H9 (cell line): Measurements from ENCODE around the gene ABHD14A. TPM values are rescaled to one million over a fixed set of nuclear protein-coding genes. Genes with fewer than 3 reads are reported as not detected.

Experiments used
- DNase-seq: peaks from one replicate; pipeline ENCODE4 v3.0.0-alpha.2; 2017
- H2AFZ ChIP-seq: one replicate; pipeline ENCODE4 v1.6.1; 2013; ENCODE audit warnings: mild to moderate bottlenecking, low read length, control low read depth, moderate library complexity
- H2AK5ac ChIP-seq: 2 replicates; pipeline ENCODE4 v1.6.1; 2013; ENCODE audit warnings: low read length, control low read depth, mixed read lengths; ENCODE audit not compliant: insufficient read length
- H2BK120ac ChIP-seq: one replicate; pipeline ENCODE4 v1.6.1; 2013; ENCODE audit warnings: low read depth, mild to moderate bottlenecking, low read length, control low read depth, inconsistent platforms; ENCODE audit not compliant: poor library complexity, severe bottlenecking
- H2BK12ac ChIP-seq: 2 replicates; pipeline ENCODE4 v1.6.1; 2013; ENCODE audit warnings: low read length, control low read depth, mixed read lengths, low read depth; ENCODE audit not compliant: insufficient read length
- H2BK15ac ChIP-seq: 2 replicates; pipeline ENCODE4 v1.6.1; 2013; ENCODE audit warnings: low read depth, low read length, control low read depth
- H2BK20ac ChIP-seq: one replicate; pipeline ENCODE4 v1.6.1; 2013; ENCODE audit warnings: low read depth, mild to moderate bottlenecking, low read length, control low read depth, inconsistent platforms; ENCODE audit not compliant: poor library complexity, severe bottlenecking
- H2BK5ac ChIP-seq: 2 replicates; pipeline ENCODE4 v1.6.1; 2013; ENCODE audit warnings: low read length, control low read depth, mixed read lengths; ENCODE audit not compliant: insufficient read length
- H3K14ac ChIP-seq: 2 replicates; pipeline ENCODE4 v1.6.1; 2013; ENCODE audit warnings: low read length, control low read depth; ENCODE audit not compliant: insufficient read depth
- H3K18ac ChIP-seq: 2 replicates; pipeline ENCODE4 v1.6.1; 2013; ENCODE audit warnings: low read depth, mild to moderate bottlenecking, mixed read lengths, low read length, control low read depth; ENCODE audit not compliant: insufficient read length
- H3K23ac ChIP-seq: 2 replicates; pipeline ENCODE4 v1.6.1; 2013; ENCODE audit warnings: low read length, control low read depth, mixed read lengths, low read depth; ENCODE audit not compliant: insufficient read length
- H3K23me2 ChIP-seq: 2 replicates; pipeline ENCODE4 v1.6.1; 2013; ENCODE audit warnings: low read depth, mild to moderate bottlenecking, mixed read lengths, low read length, control low read depth; ENCODE audit not compliant: insufficient read length, poor library complexity, severe bottlenecking
- H3K27ac ChIP-seq: 2 replicates; pipeline ENCODE4 v1.5.1; 2013; ENCODE audit warnings: low read length, control low read depth, mixed read lengths, low read depth; ENCODE audit not compliant: insufficient read length
- H3K27me3 ChIP-seq: 2 replicates; pipeline ENCODE4 v1.6.1; 2013; ENCODE audit warnings: low read length, control low read depth, inconsistent platforms; ENCODE audit not compliant: insufficient read depth
- H3K4ac ChIP-seq: 2 replicates; pipeline ENCODE4 v1.6.1; 2013; ENCODE audit warnings: low read depth, mild to moderate bottlenecking, control low read depth, inconsistent platforms, low read length, moderate library complexity
- H3K4me1 ChIP-seq: 2 replicates; pipeline ENCODE4 v1.6.1; 2013; ENCODE audit warnings: low read length, control low read depth, inconsistent platforms; ENCODE audit not compliant: insufficient read depth
- H3K4me2 ChIP-seq: 2 replicates; pipeline ENCODE4 v1.6.1; 2013; ENCODE audit warnings: low read length, control low read depth, mixed read lengths; ENCODE audit not compliant: insufficient read length, insufficient read depth
- H3K56ac ChIP-seq: 2 replicates; pipeline ENCODE4 v1.6.1; 2013; ENCODE audit warnings: low read depth, mild to moderate bottlenecking, mixed read lengths, low read length, control low read depth; ENCODE audit not compliant: insufficient read length
- H3K79me1 ChIP-seq: 2 replicates; pipeline ENCODE4 v1.6.1; 2013; ENCODE audit warnings: low read depth, mild to moderate bottlenecking, moderate library complexity, low read length, control low read depth, inconsistent platforms; ENCODE audit not compliant: insufficient read depth, poor library complexity, severe bottlenecking
- H3K79me2 ChIP-seq: 2 replicates; pipeline ENCODE4 v1.6.1; 2013; ENCODE audit warnings: low read length, control low read depth, inconsistent platforms; ENCODE audit not compliant: insufficient read depth
- H3K9ac ChIP-seq: 2 replicates; pipeline ENCODE4 v1.6.1; 2013; ENCODE audit warnings: low read length, control low read depth, mixed read lengths; ENCODE audit not compliant: insufficient read length; ENCODE audit errors: extremely low read depth
- H3K9me3 ChIP-seq: one replicate; pipeline ENCODE4 v1.6.1; 2013; ENCODE audit warnings: low read depth, low read length, inconsistent platforms; ENCODE audit not compliant: control insufficient read depth
- H3T11ph ChIP-seq: one replicate; pipeline ENCODE4 v1.6.1; 2013; ENCODE audit warnings: mild to moderate bottlenecking, low read length, control low read depth, inconsistent platforms
- H4K20me1 ChIP-seq: one replicate; pipeline ENCODE4 v1.6.1; 2013; ENCODE audit not compliant: control insufficient read depth, insufficient read length, insufficient read depth
- H4K5ac ChIP-seq: 2 replicates; pipeline ENCODE4 v1.6.1; 2013; ENCODE audit warnings: low read depth, mild to moderate bottlenecking, mixed read lengths, low read length, control low read depth; ENCODE audit not compliant: insufficient read length
- H4K8ac ChIP-seq: replicated peaks from 2 replicates; pipeline ENCODE4 v1.6.1; 2013; ENCODE audit warnings: low read length, control low read depth, mixed read lengths, low read depth; ENCODE audit not compliant: insufficient read length
- H4K91ac ChIP-seq: 2 replicates; pipeline ENCODE4 v1.6.1; 2013; ENCODE audit warnings: low read depth, mild to moderate bottlenecking, moderate library complexity, mixed read lengths, low read length, control low read depth; ENCODE audit not compliant: insufficient read length
- H3K27ac Mint-ChIP-seq, 3 experiments: 2 replicates in 2 of 3; 3 replicates in 1 of 3; pipeline ENCODE4 v1.8.0; 2020 to 2021; ENCODE audit warnings: mixed read lengths in 3 of 3, mild to moderate bottlenecking in 1 of 3, moderate library complexity in 1 of 3
- H3K27me3 Mint-ChIP-seq: 2 replicates; pipeline ENCODE4 v1.8.0; 2021; ENCODE audit warnings: low read depth, mild to moderate bottlenecking, moderate library complexity, mixed read lengths
- H3K36me3 Mint-ChIP-seq, 3 experiments: 2 replicates in 2 of 3; 3 replicates in 1 of 3; pipeline ENCODE4 v1.8.0; 2020 to 2021; ENCODE audit warnings: low read depth in 3 of 3, mixed read lengths in 3 of 3; ENCODE audit not compliant: insufficient read depth in 1 of 3
- H3K4me1 Mint-ChIP-seq, 2 experiments: 2 replicates each; pipeline ENCODE4 v1.8.0; 2020; ENCODE audit warnings: mixed read lengths in 2 of 2
- H3K4me3 Mint-ChIP-seq, 2 experiments: 2 replicates in 1 of 2; 3 replicates in 1 of 2; pipeline ENCODE4 v1.8.0; 2020 to 2021; ENCODE audit warnings: mild to moderate bottlenecking in 2 of 2, mixed read lengths in 2 of 2, moderate library complexity in 1 of 2
- H3K9me3 Mint-ChIP-seq, 2 experiments: 2 replicates in 1 of 2; 3 replicates in 1 of 2; pipeline ENCODE4 v1.8.0; 2020; ENCODE audit warnings: mild to moderate bottlenecking in 2 of 2, mixed read lengths in 2 of 2, moderate library complexity in 1 of 2
- WGBS: extraction: QIAGEN DNeasy Blood & Tissue Kit; methylation state at CpG from one replicate; pipeline ENCODE4 v1.1.7; 2013; ENCODE audit warnings: missing lambda C conversion rate, low lambda C conversion rate, mixed read lengths; ENCODE audit not compliant: insufficient read length; ENCODE audit errors: extremely low coverage; 5-methylcytosine and 5-hydroxymethylcytosine counted together
- total RNA-seq: library from RNA; stranded (reverse); gene quantifications from 2 replicates; pipeline ENCODE4 v1.2.1, GENCODE V29; 2021
- TF ChIP-seq, protein P1 (sequence below): fragments of 200-600 bp; sonication (generic); conservative IDR thresholded peaks from 3 replicates; pipeline ENCODE4 v1.8.0; 2021; ENCODE audit warnings: antibody characterized with exemption, mild to moderate bottlenecking

Gene ABHD14A
- total RNA-seq, 1 experiment from 2014 or later = 3.1 TPM

GRCh38 chr3:51930439-51930838, 44.4 kb upstream of the ABHD14A start:
- Histone ChIP-seq H3K4ac (no peak overlapping the region), H4K91ac (no peak overlapping the region), H4K5ac (no peak overlapping the region), H3K4me2 (no peak overlapping the region), H3K14ac (no peak overlapping the region), H3K4me1 (no peaks in the 10 kb centered on the region), H3K9me3 (no peaks in the 10 kb centered on the region), H2AK5ac (no peak overlapping the region), H2BK20ac (no peak overlapping the region), H3K56ac (no peak overlapping the region), H3K23ac (no peak overlapping the region), H3K27ac (no peak overlapping the region), H3K79me2 (no peaks in the 10 kb centered on the region), H4K8ac (no peak overlapping the region), H3K27me3 (no peaks in the 10 kb centered on the region), H3K23me2 (no peaks in the 10 kb centered on the region), H2BK120ac (no peak overlapping the region), H4K20me1 (no peaks in the 10 kb centered on the region), H3K9ac (no peak overlapping the region), H3T11ph (no peak overlapping the region), H2AFZ (no peak overlapping the region), H2BK12ac (no peak overlapping the region), H3K18ac (no peak overlapping the region), H3K79me1 (no peaks in the 10 kb centered on the region), H2BK15ac (no peak overlapping the region), H2BK5ac (no peak overlapping the region)
- no peak for DNase-seq
- Mint-ChIP-seq H3K27ac (no peak overlapping the region), H3K27me3 (no peaks in the 10 kb centered on the region; the same call in 1 of the 2 replicates), H3K36me3 (peaks cover 25 to 45% (median 30%) of the 10 kb centered on the region in 3 experiments; a peak in 6 of 7 replicates), H3K4me1 (no peaks in the 10 kb centered on the region), H3K4me3 (no peak overlapping the region), H3K9me3 (no peaks in the 10 kb centered on the region)
- TF ChIP-seq, protein P1, sequence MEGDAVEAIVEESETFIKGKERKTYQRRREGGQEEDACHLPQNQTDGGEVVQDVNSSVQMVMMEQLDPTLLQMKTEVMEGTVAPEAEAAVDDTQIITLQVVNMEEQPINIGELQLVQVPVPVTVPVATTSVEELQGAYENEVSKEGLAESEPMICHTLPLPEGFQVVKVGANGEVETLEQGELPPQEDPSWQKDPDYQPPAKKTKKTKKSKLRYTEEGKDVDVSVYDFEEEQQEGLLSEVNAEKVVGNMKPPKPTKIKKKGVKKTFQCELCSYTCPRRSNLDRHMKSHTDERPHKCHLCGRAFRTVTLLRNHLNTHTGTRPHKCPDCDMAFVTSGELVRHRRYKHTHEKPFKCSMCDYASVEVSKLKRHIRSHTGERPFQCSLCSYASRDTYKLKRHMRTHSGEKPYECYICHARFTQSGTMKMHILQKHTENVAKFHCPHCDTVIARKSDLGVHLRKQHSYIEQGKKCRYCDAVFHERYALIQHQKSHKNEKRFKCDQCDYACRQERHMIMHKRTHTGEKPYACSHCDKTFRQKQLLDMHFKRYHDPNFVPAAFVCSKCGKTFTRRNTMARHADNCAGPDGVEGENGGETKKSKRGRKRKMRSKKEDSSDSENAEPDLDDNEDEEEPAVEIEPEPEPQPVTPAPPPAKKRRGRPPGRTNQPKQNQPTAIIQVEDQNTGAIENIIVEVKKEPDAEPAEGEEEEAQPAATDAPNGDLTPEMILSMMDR = no peak
- WGBS = no CpG with 5 or more reads among the region's 1 CpG
